H9 (cell line): ENCODE measurements around the gene ANO6. TPM values are rescaled to one million over a fixed set of nuclear protein-coding genes. Genes with fewer than 3 reads are reported as not detected.

Source experiments
- DNase-seq: peaks from one replicate; pipeline ENCODE4 v3.0.0-alpha.2; 2017
- H2AFZ ChIP-seq: one replicate; pipeline ENCODE4 v1.6.1; 2013; ENCODE audit warnings: mild to moderate bottlenecking, low read length, control low read depth, moderate library complexity
- H2AK5ac ChIP-seq: 2 replicates; pipeline ENCODE4 v1.6.1; 2013; ENCODE audit warnings: low read length, control low read depth, mixed read lengths; ENCODE audit not compliant: insufficient read length
- H2BK120ac ChIP-seq: one replicate; pipeline ENCODE4 v1.6.1; 2013; ENCODE audit warnings: low read depth, mild to moderate bottlenecking, low read length, control low read depth, inconsistent platforms; ENCODE audit not compliant: poor library complexity, severe bottlenecking
- H2BK12ac ChIP-seq: 2 replicates; pipeline ENCODE4 v1.6.1; 2013; ENCODE audit warnings: low read length, control low read depth, mixed read lengths, low read depth; ENCODE audit not compliant: insufficient read length
- H2BK15ac ChIP-seq: 2 replicates; pipeline ENCODE4 v1.6.1; 2013; ENCODE audit warnings: low read depth, low read length, control low read depth
- H2BK20ac ChIP-seq: one replicate; pipeline ENCODE4 v1.6.1; 2013; ENCODE audit warnings: low read depth, mild to moderate bottlenecking, low read length, control low read depth, inconsistent platforms; ENCODE audit not compliant: poor library complexity, severe bottlenecking
- H2BK5ac ChIP-seq: 2 replicates; pipeline ENCODE4 v1.6.1; 2013; ENCODE audit warnings: low read length, control low read depth, mixed read lengths; ENCODE audit not compliant: insufficient read length
- H3K14ac ChIP-seq: 2 replicates; pipeline ENCODE4 v1.6.1; 2013; ENCODE audit warnings: low read length, control low read depth; ENCODE audit not compliant: insufficient read depth
- H3K18ac ChIP-seq: 2 replicates; pipeline ENCODE4 v1.6.1; 2013; ENCODE audit warnings: low read depth, mild to moderate bottlenecking, mixed read lengths, low read length, control low read depth; ENCODE audit not compliant: insufficient read length
- H3K23ac ChIP-seq: 2 replicates; pipeline ENCODE4 v1.6.1; 2013; ENCODE audit warnings: low read length, control low read depth, mixed read lengths, low read depth; ENCODE audit not compliant: insufficient read length
- H3K23me2 ChIP-seq: 2 replicates; pipeline ENCODE4 v1.6.1; 2013; ENCODE audit warnings: low read depth, mild to moderate bottlenecking, mixed read lengths, low read length, control low read depth; ENCODE audit not compliant: insufficient read length, poor library complexity, severe bottlenecking
- H3K27ac ChIP-seq: 2 replicates; pipeline ENCODE4 v1.5.1; 2013; ENCODE audit warnings: low read length, control low read depth, mixed read lengths, low read depth; ENCODE audit not compliant: insufficient read length
- H3K27me3 ChIP-seq: 2 replicates; pipeline ENCODE4 v1.6.1; 2013; ENCODE audit warnings: low read length, control low read depth, inconsistent platforms; ENCODE audit not compliant: insufficient read depth
- H3K4ac ChIP-seq: 2 replicates; pipeline ENCODE4 v1.6.1; 2013; ENCODE audit warnings: low read depth, mild to moderate bottlenecking, control low read depth, inconsistent platforms, low read length, moderate library complexity
- H3K4me1 ChIP-seq: 2 replicates; pipeline ENCODE4 v1.6.1; 2013; ENCODE audit warnings: low read length, control low read depth, inconsistent platforms; ENCODE audit not compliant: insufficient read depth
- H3K4me2 ChIP-seq: 2 replicates; pipeline ENCODE4 v1.6.1; 2013; ENCODE audit warnings: low read length, control low read depth, mixed read lengths; ENCODE audit not compliant: insufficient read length, insufficient read depth
- H3K56ac ChIP-seq: 2 replicates; pipeline ENCODE4 v1.6.1; 2013; ENCODE audit warnings: low read depth, mild to moderate bottlenecking, mixed read lengths, low read length, control low read depth; ENCODE audit not compliant: insufficient read length
- H3K79me1 ChIP-seq: 2 replicates; pipeline ENCODE4 v1.6.1; 2013; ENCODE audit warnings: low read depth, mild to moderate bottlenecking, moderate library complexity, low read length, control low read depth, inconsistent platforms; ENCODE audit not compliant: insufficient read depth, poor library complexity, severe bottlenecking
- H3K79me2 ChIP-seq: 2 replicates; pipeline ENCODE4 v1.6.1; 2013; ENCODE audit warnings: low read length, control low read depth, inconsistent platforms; ENCODE audit not compliant: insufficient read depth
- H3K9ac ChIP-seq: 2 replicates; pipeline ENCODE4 v1.6.1; 2013; ENCODE audit warnings: low read length, control low read depth, mixed read lengths; ENCODE audit not compliant: insufficient read length; ENCODE audit errors: extremely low read depth
- H3K9me3 ChIP-seq: one replicate; pipeline ENCODE4 v1.6.1; 2013; ENCODE audit warnings: low read depth, low read length, inconsistent platforms; ENCODE audit not compliant: control insufficient read depth
- H3T11ph ChIP-seq: one replicate; pipeline ENCODE4 v1.6.1; 2013; ENCODE audit warnings: mild to moderate bottlenecking, low read length, control low read depth, inconsistent platforms
- H4K20me1 ChIP-seq: one replicate; pipeline ENCODE4 v1.6.1; 2013; ENCODE audit not compliant: control insufficient read depth, insufficient read length, insufficient read depth
- H4K5ac ChIP-seq: 2 replicates; pipeline ENCODE4 v1.6.1; 2013; ENCODE audit warnings: low read depth, mild to moderate bottlenecking, mixed read lengths, low read length, control low read depth; ENCODE audit not compliant: insufficient read length
- H4K8ac ChIP-seq: replicated peaks from 2 replicates; pipeline ENCODE4 v1.6.1; 2013; ENCODE audit warnings: low read length, control low read depth, mixed read lengths, low read depth; ENCODE audit not compliant: insufficient read length
- H4K91ac ChIP-seq: 2 replicates; pipeline ENCODE4 v1.6.1; 2013; ENCODE audit warnings: low read depth, mild to moderate bottlenecking, moderate library complexity, mixed read lengths, low read length, control low read depth; ENCODE audit not compliant: insufficient read length
- H3K27ac Mint-ChIP-seq, 3 experiments: 2 replicates in 2 of 3; 3 replicates in 1 of 3; pipeline ENCODE4 v1.8.0; 2020 to 2021; ENCODE audit warnings: mixed read lengths in 3 of 3, mild to moderate bottlenecking in 1 of 3, moderate library complexity in 1 of 3
- H3K27me3 Mint-ChIP-seq: 2 replicates; pipeline ENCODE4 v1.8.0; 2021; ENCODE audit warnings: low read depth, mild to moderate bottlenecking, moderate library complexity, mixed read lengths
- H3K36me3 Mint-ChIP-seq, 3 experiments: 2 replicates in 2 of 3; 3 replicates in 1 of 3; pipeline ENCODE4 v1.8.0; 2020 to 2021; ENCODE audit warnings: low read depth in 3 of 3, mixed read lengths in 3 of 3; ENCODE audit not compliant: insufficient read depth in 1 of 3
- H3K4me1 Mint-ChIP-seq, 2 experiments: 2 replicates each; pipeline ENCODE4 v1.8.0; 2020; ENCODE audit warnings: mixed read lengths in 2 of 2
- H3K4me3 Mint-ChIP-seq, 2 experiments: 2 replicates in 1 of 2; 3 replicates in 1 of 2; pipeline ENCODE4 v1.8.0; 2020 to 2021; ENCODE audit warnings: mild to moderate bottlenecking in 2 of 2, mixed read lengths in 2 of 2, moderate library complexity in 1 of 2
- H3K9me3 Mint-ChIP-seq, 2 experiments: 2 replicates in 1 of 2; 3 replicates in 1 of 2; pipeline ENCODE4 v1.8.0; 2020; ENCODE audit warnings: mild to moderate bottlenecking in 2 of 2, mixed read lengths in 2 of 2, moderate library complexity in 1 of 2
- CTCF ChIP-seq: fragments of 200-600 bp; sonication (generic); conservative IDR thresholded peaks from 3 replicates; pipeline ENCODE4 v1.8.0; 2021; ENCODE audit warnings: antibody characterized with exemption, mild to moderate bottlenecking
- WGBS: extraction: QIAGEN DNeasy Blood & Tissue Kit; methylation state at CpG from one replicate; pipeline ENCODE4 v1.1.7; 2013; ENCODE audit warnings: missing lambda C conversion rate, low lambda C conversion rate, mixed read lengths; ENCODE audit not compliant: insufficient read length; ENCODE audit errors: extremely low coverage; 5-methylcytosine and 5-hydroxymethylcytosine counted together
- total RNA-seq: library from RNA; stranded (reverse); gene quantifications from 2 replicates; pipeline ENCODE4 v1.2.1, GENCODE V29; 2021

The ANO6 gene
- total RNA-seq, 1 experiment from 2014 or later = 24.3 TPM

DNA sequence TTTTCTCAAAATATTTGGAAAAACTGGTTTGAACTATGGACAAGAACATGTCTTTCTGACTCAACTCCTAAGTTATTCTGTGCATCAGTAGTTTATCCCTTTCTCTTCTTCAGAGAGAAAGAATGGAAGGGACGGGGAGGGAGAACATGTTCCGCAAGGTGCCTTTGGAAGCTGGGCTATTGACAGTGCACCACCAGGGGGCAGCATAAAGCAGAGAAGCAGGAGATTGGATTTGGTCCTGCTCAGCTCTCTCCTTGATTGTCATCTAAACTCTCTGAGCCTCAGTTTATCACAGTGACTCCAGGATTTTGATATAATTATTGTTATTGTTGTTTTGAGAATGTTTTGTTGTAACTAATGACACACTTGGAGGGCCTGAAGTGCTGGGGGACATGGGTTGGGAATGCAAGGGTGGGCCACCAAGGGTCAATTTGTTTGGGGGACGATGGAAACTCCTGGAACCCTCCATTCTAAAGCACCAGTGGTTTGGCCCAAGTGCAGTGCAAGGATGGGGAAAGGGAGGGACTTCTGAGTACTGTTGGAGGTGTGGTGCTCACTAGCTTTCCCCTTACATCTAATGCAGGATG is 45.3 kb upstream of the ANO6 start:
- Histone ChIP-seq H4K5ac (no peak overlapping the region), H3T11ph (no peak overlapping the region), H2BK20ac (no peak overlapping the region), H2AK5ac (no peak overlapping the region), H3K9ac (no peak overlapping the region), H2BK12ac (no peak overlapping the region), H2BK5ac (no peak overlapping the region), H2BK15ac (no peak overlapping the region), H3K4me2 (no peak overlapping the region), H4K91ac (no peak overlapping the region), H2AFZ (no peak overlapping the region), H3K23me2 (no peaks in the 10 kb centered on the region), H3K27me3 (no peaks in the 10 kb centered on the region), H3K56ac (no peak overlapping the region), H3K4ac (no peak overlapping the region), H3K23ac (no peak overlapping the region), H3K18ac (no peak overlapping the region), H3K79me2 (no peaks in the 10 kb centered on the region), H3K9me3 (peaks cover under 1% of the 10 kb centered on the region), H3K27ac (no peak overlapping the region), H3K79me1 (no peaks in the 10 kb centered on the region), H3K14ac (no peak overlapping the region), H3K4me1 (no peaks in the 10 kb centered on the region), H2BK120ac (no peak overlapping the region), H4K8ac (no peak overlapping the region), H4K20me1 (no peaks in the 10 kb centered on the region)
- no peaks in the 10 kb centered on the region; the same call in 1 of the 2 replicates for H3K27me3 Mint-ChIP-seq
- H3K27ac Mint-ChIP-seq = no peak overlapping the region
- peak; percentile 95 for TF ChIP-seq CTCF
- H3K36me3 Mint-ChIP-seq = peaks cover 14 to 18% (median 15%) of the 10 kb centered on the region in 3 experiments
- DNase-seq = peak; percentile 79
- peaks cover 3 to 5% of the 10 kb centered on the region in 2 experiments; a peak in 4 of 5 replicates for H3K9me3 Mint-ChIP-seq
- no peak overlapping the region for H3K4me3 Mint-ChIP-seq
- no CpG with 5 or more reads among the region's 3 CpGs for WGBS
- no peaks in the 10 kb centered on the region for H3K4me1 Mint-ChIP-seq
